Left lung (tissue), 10 donors: Measurements from ENCODE around the gene IL4R. TPM values are rescaled to one million over a fixed set of nuclear protein-coding genes. Genes with fewer than 3 reads are reported as not detected.
"Not testable (repeated sequence)": the region's sequence is repeated elsewhere in the genome, so short reads cannot be mapped to it uniquely, and the experiment has no call there.

Experiments
- ATAC-seq: fragments of 200-7000 bp; cut with Tn5 transposase; one replicate; pipeline ENCODE4 v1.9.1; 2020; ENCODE audit warnings: moderate library complexity
- DNase-seq, 4 donors: peaks; one replicate each; pipeline ENCODE4 v3.0.0-alpha.2; 2013 to 2020
- H3K27ac ChIP-seq, 2 donors: fragments of 200-600 bp; sonication (generic) in 1 of 2; one replicate each; pipeline versions ENCODE4 v1.5.0 to v1.8.0; 2020 to 2021
- H3K27me3 ChIP-seq, 2 donors: fragments of 200-600 bp; sonication (generic) in 1 of 2; one replicate each; pipeline versions ENCODE4 v1.5.0 to v1.8.0; 2020 to 2021
- H3K36me3 ChIP-seq, 2 donors: fragments of 200-600 bp; sonication (generic) in 1 of 2; one replicate each; pipeline versions ENCODE4 v1.5.0 to v1.8.0; 2020 to 2021
- H3K4me1 ChIP-seq, 2 donors: fragments of 200-600 bp; one replicate each; pipeline ENCODE4 v1.8.0; 2021
- H3K4me3 ChIP-seq, 2 donors: fragments of 200-600 bp; sonication (generic) in 1 of 2; one replicate each; pipeline versions ENCODE4 v1.5.0 to v1.8.0; 2020 to 2021; ENCODE audit warnings: mild to moderate bottlenecking in 1 of 2
- H3K9me3 ChIP-seq, 2 donors: fragments of 200-600 bp; sonication (generic) in 1 of 2; one replicate each; pipeline versions ENCODE4 v1.5.0 to v1.8.0; 2020 to 2021
- CTCF ChIP-seq, 2 donors: fragments of 200-600 bp; sonication (generic) in 1 of 2; IDR thresholded peaks; one replicate each; pipeline versions ENCODE4 v1.5.0 to v1.8.0; 2021; ENCODE audit warnings: antibody characterized with exemption in 2 of 2
- intact Hi-C, 2 donors: fragments of 100-400 bp; cut with DNase I; formaldehyde crosslinking; loops; one replicate each; pipeline versions ENCODE4 v1.11.2 to v1.14.2; 2022
- polyA plus RNA-seq, 6 donors: library from polyadenylated mRNA; unstranded; fragments of 120-200 nt; gene quantifications; one replicate each; pipeline ENCODE4 v1.2.1, GENCODE V29; 2013; ENCODE audit not compliant: insufficient read length in 6 of 6
- total RNA-seq, 2 donors: library from RNA; stranded (reverse); fragmentation: NEBNext Ultra II Directional; extraction: Animal tissue kit (Norgen Biotek cat#: 25700); gene quantifications; one replicate each; pipeline ENCODE4 v1.2.1, GENCODE V29; 2021
- donor health status: DM: no; HTN: yes; CAD: no.
- donor health status: DM: no; HTN: no; CAD: no.

The IL4R gene
- total and polyA plus RNA-seq, 8 donors = 29.4 to 133 (median 35.9) TPM

- Histone ChIP-seq H3K4me3 (no peak overlapping the region), H3K4me1 (peaks cover 24 to 56% of the 10 kb centered on the region in 2 donors), H3K27ac (peak overlapping the region in 1 of 2 donors; percentile 0), H3K36me3 (no peaks in the 10 kb centered on the region), H3K9me3 (no peaks in the 10 kb centered on the region), H3K27me3 (peaks cover 0 to 20% of the 10 kb centered on the region in 2 donors)
- peak in 2 of 4 donors; percentile 27 to 39 for DNase-seq
- intact Hi-C loops = no loop called here
- no peak for ATAC-seq
- no peak for TF ChIP-seq CTCF (IDR thresholded peaks at IDR 0.05)
Measured at GRCh38 chr16:27405546-27406451, 92.0 kb downstream of the IL4R start.

GRCh38 chr16:27406511-27407128, 92.8 kb downstream of the IL4R start:
- peaks cover 0 to 17% of the 10 kb centered on the region in 2 donors for H3K27me3 ChIP-seq
- no peak overlapping the region for H3K4me3 ChIP-seq
- ATAC-seq = no peak
- no peak for DNase-seq
- H3K9me3 ChIP-seq = no peaks in the 10 kb centered on the region
- intact Hi-C loops = no loop called here
- peaks cover 18 to 52% of the 10 kb centered on the region in 2 donors for H3K4me1 ChIP-seq
- H3K36me3 ChIP-seq = no peaks in the 10 kb centered on the region
- H3K27ac ChIP-seq = no peak overlapping the region
- TF ChIP-seq CTCF (IDR thresholded peaks at IDR 0.05) = no peak

- Histone ChIP-seq H3K4me1 (peaks cover 13 to 48% of the 10 kb centered on the region in 2 donors), H3K36me3 (no peaks in the 10 kb centered on the region), H3K27me3 (peaks cover 0 to 12% of the 10 kb centered on the region in 2 donors), H3K27ac (peak overlapping the region in 1 of 2 donors; percentile 21), H3K9me3 (no peaks in the 10 kb centered on the region), H3K4me3 (no peak overlapping the region)
- DNase-seq (no peak), ATAC-seq (no peak)
- intact Hi-C loops = no loop called here
- no peak for TF ChIP-seq CTCF (IDR thresholded peaks at IDR 0.05)
Measured at GRCh38 chr16:27407133-27407532, 93.4 kb downstream of the IL4R start.

DNA sequence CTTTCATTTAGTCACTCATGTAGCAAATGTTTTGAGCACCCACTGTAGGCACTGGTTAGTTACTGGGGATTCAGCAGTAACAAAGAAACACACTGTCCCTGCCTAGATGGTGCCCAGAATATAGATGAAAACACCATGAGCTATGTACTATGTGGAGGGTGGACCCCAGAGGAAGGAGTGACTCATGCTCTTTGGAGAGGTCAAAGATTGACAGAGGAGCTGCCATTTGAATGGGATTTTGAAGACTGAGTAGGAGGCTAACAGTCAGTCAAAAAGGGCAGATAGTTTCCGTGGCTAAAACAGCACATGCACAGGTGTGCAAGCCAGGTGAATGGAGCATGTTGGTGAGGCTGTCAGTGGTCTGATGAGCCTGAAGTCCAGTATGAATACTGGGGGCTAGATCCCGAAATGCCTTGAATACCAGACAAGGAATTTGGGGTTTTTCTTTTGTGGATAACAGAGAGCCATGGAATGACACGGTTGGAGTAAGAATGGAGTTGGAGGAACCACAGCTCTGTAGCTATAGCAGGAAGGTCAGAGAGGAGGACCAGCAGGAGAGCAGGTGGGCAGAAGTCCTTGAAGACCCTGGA, 94.3 kb downstream of the IL4R start:
- H3K27me3 ChIP-seq = peaks cover 0 to 5% of the 10 kb centered on the region in 2 donors
- no peaks in the 10 kb centered on the region for H3K36me3 ChIP-seq
- no peak for TF ChIP-seq CTCF (IDR thresholded peaks at IDR 0.05)
- no peak for DNase-seq
- intact Hi-C loops = no loop called here
- ATAC-seq = peak; percentile 41
- H3K9me3 ChIP-seq = no peaks in the 10 kb centered on the region
- H3K4me3 ChIP-seq = no peak overlapping the region
- peaks cover 6 to 44% of the 10 kb centered on the region in 2 donors for H3K4me1 ChIP-seq
- peak overlapping the region in 1 of 2 donors; percentile 21 for H3K27ac ChIP-seq

DNA sequence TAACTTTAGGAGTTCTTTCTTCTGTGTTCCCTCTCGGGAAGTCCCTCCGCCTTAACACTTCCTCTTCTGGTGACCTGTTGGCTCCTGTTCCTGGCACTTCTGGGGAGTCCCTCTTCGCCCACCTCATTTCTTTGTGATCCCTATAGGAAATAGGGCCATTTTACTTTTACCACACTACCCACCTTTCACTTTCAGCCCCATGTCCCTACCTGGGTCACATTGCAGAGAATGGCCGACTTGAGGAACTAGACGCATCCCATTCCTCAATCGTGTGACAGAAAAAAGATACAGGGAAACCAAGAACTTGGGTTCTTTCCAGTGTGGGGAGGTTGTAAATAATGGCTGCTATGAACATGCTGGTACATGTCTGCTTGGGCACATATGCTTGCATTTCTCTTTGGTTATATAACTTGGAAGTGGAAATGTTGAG, 94.8 kb downstream of the IL4R start:
- Histone ChIP-seq H3K9me3 (no peaks in the 10 kb centered on the region), H3K27ac (peak overlapping the region in 1 of 2 donors; percentile 11), H3K4me3 (no peak overlapping the region), H3K36me3 (no peaks in the 10 kb centered on the region), H3K4me1 (peaks cover 6 to 41% of the 10 kb centered on the region in 2 donors), H3K27me3 (no peaks in the 10 kb centered on the region)
- no peak for TF ChIP-seq CTCF (IDR thresholded peaks at IDR 0.05)
- intact Hi-C loops = no loop called here
- ATAC-seq (no peak), DNase-seq (no peak)

GRCh38 chr16:27409958-27410357, 96.2 kb downstream of the IL4R start:
- H3K27ac ChIP-seq, ATAC-seq, H3K9me3 ChIP-seq, intact Hi-C loops, H3K27me3 ChIP-seq, H3K36me3 ChIP-seq, H3K4me3 ChIP-seq, DNase-seq: not testable (repeated sequence)
- peaks cover 6 to 38% of the 10 kb centered on the region in 2 donors for H3K4me1 ChIP-seq
